ENCODE data around the gene TPD52L2.

The TPD52L2 gene

GRCh38 chr20:63835021-63835858 is 29.8 kb upstream of the TPD52L2 start:
- no peak for TF ChIP-seq CTCF (IDR thresholded peaks at IDR 0.05; ENCODE audit: low read depth, low read length, missing control alignments)
- DNase-seq (ENCODE audit: low read depth), result peak; percentile 84
- H3K4me3 ChIP-seq (ENCODE audit: low read depth, low read length), result no peak overlapping the region
- in situ Hi-C loops (cut with HindIII; ENCODE audit: low sequenced_read_pairs), result no loop called here

GRCh38 chr20:63836458-63837344 is 28.4 kb upstream of the TPD52L2 start:
- no peak for TF ChIP-seq CTCF (IDR thresholded peaks at IDR 0.05; ENCODE audit: low read depth, low read length, missing control alignments)
- DNase-seq (ENCODE audit: low read depth), result no peak
- H3K4me3 ChIP-seq (ENCODE audit: low read depth, low read length), result no peak overlapping the region
- in situ Hi-C loops (cut with HindIII; ENCODE audit: low sequenced_read_pairs), result no loop called here

GRCh38 chr20:63837479-63837878 is 27.6 kb upstream of the TPD52L2 start:
- H3K4me3 ChIP-seq (ENCODE audit: low read depth, low read length), result no peak overlapping the region
- TF ChIP-seq CTCF (IDR thresholded peaks at IDR 0.05; ENCODE audit: low read depth, low read length, missing control alignments), result no peak
- in situ Hi-C loops (cut with HindIII; ENCODE audit: low sequenced_read_pairs), result no loop called here
- no peak for DNase-seq (ENCODE audit: low read depth)

- TF ChIP-seq CTCF (IDR thresholded peaks at IDR 0.05; ENCODE audit: low read depth, low read length, missing control alignments), result no peak
- in situ Hi-C loops (cut with HindIII; ENCODE audit: low sequenced_read_pairs), result loop anchor here (10.0 kb wide), 1 partner anchor 65 kb away; no protein-coding TSS in a partner anchor
Measured at GRCh38 chr20:63839620-63840019, 25.4 kb upstream of the TPD52L2 start.

GRCh38 chr20:63840405-63840828 is 24.7 kb upstream of the TPD52L2 start:
- in situ Hi-C loops (cut with HindIII; ENCODE audit: low sequenced_read_pairs), result loop anchor here (10.0 kb wide), 1 partner anchor 66 kb away; no protein-coding TSS in a partner anchor
- TF ChIP-seq CTCF (IDR thresholded peaks at IDR 0.05; ENCODE audit: low read depth, low read length, missing control alignments), result no peak
- DNase-seq (ENCODE audit: low read depth), result no peak
- H3K4me3 ChIP-seq (ENCODE audit: low read depth, low read length), result no peak overlapping the region

More at GRCh38 chr20:63839620-63840019, 25.4 kb upstream of the TPD52L2 start:
- H3K4me3 ChIP-seq (ENCODE audit: low read depth, low read length), result no peak overlapping the region
- no peak for DNase-seq (ENCODE audit: low read depth)

- in situ Hi-C loops (cut with HindIII; ENCODE audit: low sequenced_read_pairs), result loop anchor here (10.0 kb wide), 1 partner anchor 67 kb away; no protein-coding TSS in a partner anchor
- DNase-seq (ENCODE audit: low read depth), result no peak
- H3K4me3 ChIP-seq (ENCODE audit: low read depth, low read length), result no peak overlapping the region
- no peak for TF ChIP-seq CTCF (IDR thresholded peaks at IDR 0.05; ENCODE audit: low read depth, low read length, missing control alignments)
Measured at GRCh38 chr20:63842258-63842657, 22.8 kb upstream of the TPD52L2 start.
